Testis (tissue), 3 donors: Measurements from ENCODE around the gene MYOCD. TPM values are rescaled to one million over a fixed set of nuclear protein-coding genes. Genes with fewer than 3 reads are reported as not detected.
"Not testable (repeated sequence)": the region's sequence is repeated elsewhere in the genome, so short reads cannot be mapped to it uniquely, and the experiment has no call there.

Experiments used
- DNase-seq: peaks from one replicate; pipeline ENCODE4 v3.0.0-alpha.2; 2019
- H3K27ac ChIP-seq, 2 donors: fragments of 200-600 bp; sonication (generic); one replicate each; pipeline ENCODE4 v1.5.1; 2019
- H3K27me3 ChIP-seq: fragments of 200-600 bp; sonication (generic); one replicate; pipeline ENCODE4 v1.5.1; 2019
- H3K36me3 ChIP-seq: fragments of 200-600 bp; sonication (generic); one replicate; pipeline ENCODE4 v1.5.1; 2017; ENCODE audit warnings: low read depth; ENCODE audit errors: missing control alignments
- H3K4me1 ChIP-seq: fragments of 200-600 bp; sonication (generic); one replicate; pipeline ENCODE4 v1.5.1; 2019
- H3K4me3 ChIP-seq, 2 donors: fragments of 200-600 bp; sonication (generic); one replicate each; pipeline ENCODE4 v1.5.1; 2017 to 2019
- H3K9me3 ChIP-seq: fragments of 200-600 bp; sonication (generic); one replicate; pipeline ENCODE4 v1.5.1; 2017
- POLR2A ChIP-seq: fragments of 450-650 bp; IDR thresholded peaks from one replicate; pipeline ENCODE4 v1.6.1; 2017; ENCODE audit warnings: antibody characterized with exemption, mild to moderate bottlenecking, moderate library complexity
- WGBS, 2 donors: methylation state at CpG; one replicate each; pipeline ENCODE4 v1.1.5; 2018; 5-methylcytosine and 5-hydroxymethylcytosine counted together
- intact Hi-C: fragments of 100-400 bp; cut with DNase I; formaldehyde crosslinking; loops from one replicate; pipeline ENCODE4 v1.15.1; 2023; ENCODE audit warnings: low total_unique reads
- polyA plus RNA-seq: library from polyadenylated mRNA; stranded (reverse); fragments of 350-450 nt; fragmentation: Illumina TruSeq; extraction: RNeasy Lipid Tissue Mini Kit (QIAGEN cat#74804); gene quantifications from one replicate; pipeline ENCODE4 v1.2.3, GENCODE V29; 2014; ENCODE audit warnings: low read depth, low replicate concordance; ENCODE audit not compliant: insufficient read depth
- total RNA-seq, 2 donors: library from RNA; depleted of rRNA; stranded (reverse); fragments of >200 nt; gene quantifications; one replicate each; pipeline ENCODE4 v1.2.3, GENCODE V29; 2016
- TF ChIP-seq, protein P1 (sequence below), 3 experiments: fragments of 450-650 bp in 2 of 3; fragments of 200-600 bp in 1 of 3; sonication (generic) in 1 of 3; IDR thresholded peaks; one replicate each; pipeline ENCODE4 v1.5.1; 2016 to 2019; ENCODE audit warnings: antibody characterized with exemption in 3 of 3, mild to moderate bottlenecking in 2 of 3, moderate library complexity in 1 of 3

Gene MYOCD
- total and polyA plus RNA-seq, 3 donors from 2014 or later = 7.3 to 13.3 (median 7.6) TPM

DNA sequence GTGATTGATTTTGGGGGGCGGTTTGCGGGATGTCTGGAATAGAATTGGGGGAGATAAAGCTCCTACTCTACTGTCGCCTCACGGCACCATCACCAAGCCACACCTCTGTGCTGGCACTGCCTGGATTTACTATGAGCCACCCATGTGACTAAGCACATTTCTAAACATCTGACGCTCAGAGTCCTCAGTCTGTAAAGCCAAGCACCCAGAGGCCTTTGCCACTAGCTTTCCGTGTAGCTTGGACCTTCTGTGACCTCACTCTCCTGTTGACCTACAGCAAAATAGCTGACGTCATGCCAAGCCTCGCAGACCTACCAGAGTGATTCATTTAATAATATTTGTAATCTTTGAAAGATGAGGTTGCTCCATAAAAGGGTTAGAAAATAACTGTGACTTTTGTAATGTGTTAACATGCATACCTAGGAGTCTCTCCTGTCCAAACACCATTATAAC, 38.5 kb upstream of the MYOCD start:
- Histone ChIP-seq H3K9me3 (no peaks in the 10 kb centered on the region), H3K27ac (peak overlapping the region; percentile 60), H3K27me3 (no peaks in the 10 kb centered on the region), H3K36me3 (no peaks in the 10 kb centered on the region), H3K4me1 (peaks cover 23% of the 10 kb centered on the region), H3K4me3 (no peak overlapping the region)
- TF ChIP-seq POLR2A = no peak
- intact Hi-C loops = no loop called here
- whole genome bisulfite sequencing, 2 donors = 65 to 66% methylated on average over 8 of the region's 8 CpGs
- peak; percentile 33 for DNase-seq

GRCh38 chr17:12627781-12628451, 37.8 kb upstream of the MYOCD start:
- Histone ChIP-seq H3K27ac (peak overlapping the region; percentile 60), H3K36me3 (no peaks in the 10 kb centered on the region), H3K4me3 (no peak overlapping the region), H3K27me3 (no peaks in the 10 kb centered on the region), H3K4me1 (peaks cover 23% of the 10 kb centered on the region), H3K9me3 (no peaks in the 10 kb centered on the region)
- TF ChIP-seq, protein P1, sequence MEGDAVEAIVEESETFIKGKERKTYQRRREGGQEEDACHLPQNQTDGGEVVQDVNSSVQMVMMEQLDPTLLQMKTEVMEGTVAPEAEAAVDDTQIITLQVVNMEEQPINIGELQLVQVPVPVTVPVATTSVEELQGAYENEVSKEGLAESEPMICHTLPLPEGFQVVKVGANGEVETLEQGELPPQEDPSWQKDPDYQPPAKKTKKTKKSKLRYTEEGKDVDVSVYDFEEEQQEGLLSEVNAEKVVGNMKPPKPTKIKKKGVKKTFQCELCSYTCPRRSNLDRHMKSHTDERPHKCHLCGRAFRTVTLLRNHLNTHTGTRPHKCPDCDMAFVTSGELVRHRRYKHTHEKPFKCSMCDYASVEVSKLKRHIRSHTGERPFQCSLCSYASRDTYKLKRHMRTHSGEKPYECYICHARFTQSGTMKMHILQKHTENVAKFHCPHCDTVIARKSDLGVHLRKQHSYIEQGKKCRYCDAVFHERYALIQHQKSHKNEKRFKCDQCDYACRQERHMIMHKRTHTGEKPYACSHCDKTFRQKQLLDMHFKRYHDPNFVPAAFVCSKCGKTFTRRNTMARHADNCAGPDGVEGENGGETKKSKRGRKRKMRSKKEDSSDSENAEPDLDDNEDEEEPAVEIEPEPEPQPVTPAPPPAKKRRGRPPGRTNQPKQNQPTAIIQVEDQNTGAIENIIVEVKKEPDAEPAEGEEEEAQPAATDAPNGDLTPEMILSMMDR (IDR thresholded peaks at IDR 0.05) = no peak
- no peak for TF ChIP-seq POLR2A
- DNase-seq = no peak
- WGBS, 2 donors = 58 to 64% methylated on average over 5 of the region's 5 CpGs
- intact Hi-C loops = no loop called here

GRCh38 chr17:12631076-12631475, 34.6 kb upstream of the MYOCD start:
- Histone ChIP-seq H3K4me3 (no peak overlapping the region), H3K4me1 (peaks cover 3% of the 10 kb centered on the region), H3K27me3 (no peaks in the 10 kb centered on the region), H3K9me3 (no peaks in the 10 kb centered on the region), H3K36me3 (no peaks in the 10 kb centered on the region), H3K27ac (peak overlapping the region; percentile 47 to 71)
- no peak for DNase-seq
- WGBS, 2 donors = 35 to 67% methylated on average over 6 of the region's 6 CpGs
- intact Hi-C loops = no loop called here
- TF ChIP-seq, protein P1 (IDR thresholded peaks at IDR 0.05) = no peak
- TF ChIP-seq POLR2A = no peak

- Histone ChIP-seq H3K27ac (peak overlapping the region in 1 of 2 donors; percentile 71), H3K4me1 (peaks cover 3% of the 10 kb centered on the region), H3K4me3 (no peak overlapping the region), H3K36me3 (no peaks in the 10 kb centered on the region), H3K9me3 (no peaks in the 10 kb centered on the region), H3K27me3 (no peaks in the 10 kb centered on the region)
- TF ChIP-seq, protein P1 (IDR thresholded peaks at IDR 0.05) = no peak
- no peak for TF ChIP-seq POLR2A
- no peak for DNase-seq
- intact Hi-C loops = no loop called here
- WGBS, 2 donors = 67 to 73% methylated on average over 5 of the region's 5 CpGs
Observed at GRCh38 chr17:12632785-12633184, 32.9 kb upstream of the MYOCD start.

DNA sequence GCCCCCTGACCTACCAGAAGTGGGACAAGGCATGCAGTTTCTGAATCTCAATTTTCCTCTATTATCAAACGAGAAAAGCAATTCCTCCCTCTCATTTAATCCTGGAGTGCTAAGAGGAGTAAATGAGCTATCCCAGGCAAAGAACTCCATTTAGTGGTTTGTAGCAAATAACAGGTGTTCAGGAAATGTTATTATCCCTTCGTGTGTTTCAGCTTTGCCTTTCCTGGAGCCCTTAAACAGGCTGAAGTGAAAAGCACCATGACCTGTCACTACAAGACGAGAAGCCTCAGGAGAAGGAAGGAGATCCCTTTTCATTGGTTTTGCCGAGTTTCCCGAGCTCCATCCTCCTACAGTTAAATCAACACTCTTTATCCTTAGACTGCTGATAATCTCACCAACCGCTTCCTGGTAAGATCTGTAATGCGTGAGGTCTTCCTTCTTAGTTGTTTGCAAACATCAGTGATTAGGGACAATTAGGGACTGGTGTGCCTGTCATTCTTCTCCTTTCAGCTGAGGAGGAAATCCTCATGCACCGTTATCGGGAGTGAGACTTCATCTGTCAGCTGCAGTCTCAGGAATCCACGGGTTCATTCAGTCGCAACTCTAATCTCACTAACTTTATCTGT, 30.8 kb upstream of the MYOCD start:
- Histone ChIP-seq H3K36me3 (no peaks in the 10 kb centered on the region), H3K4me1 (peaks cover 3% of the 10 kb centered on the region), H3K4me3 (no peak overlapping the region), H3K9me3 (no peaks in the 10 kb centered on the region), H3K27me3 (no peaks in the 10 kb centered on the region), H3K27ac (no peak overlapping the region)
- 43 to 47% methylated on average over 11 of the region's 11 CpGs for WGBS, 2 donors
- no peak for TF ChIP-seq POLR2A
- TF ChIP-seq, protein P1 (IDR thresholded peaks at IDR 0.05) = no peak
- intact Hi-C loops = no loop called here
- no peak for DNase-seq

DNA sequence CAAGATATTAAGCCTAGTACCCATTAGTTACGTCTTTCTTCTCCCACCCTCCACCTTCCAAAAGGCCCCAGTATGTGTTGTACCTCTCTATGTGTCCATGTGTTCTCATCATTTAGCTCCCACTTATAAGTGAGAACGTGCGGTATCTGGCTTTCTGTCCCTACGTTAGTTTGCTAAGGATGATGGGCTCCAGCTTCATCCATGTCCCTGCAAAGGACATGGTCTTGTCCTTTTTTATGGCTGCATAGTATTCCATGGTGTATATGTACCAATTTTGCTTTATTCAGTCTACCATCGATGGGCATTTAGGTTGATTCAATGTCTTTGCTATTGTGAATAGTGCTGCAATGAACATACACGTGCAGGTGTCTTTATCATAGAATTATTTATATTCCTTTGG, 29.7 kb upstream of the MYOCD start:
- DNase-seq, H3K27ac ChIP-seq, intact Hi-C loops, H3K27me3 ChIP-seq, H3K4me1 ChIP-seq, H3K4me3 ChIP-seq, H3K9me3 ChIP-seq, H3K36me3 ChIP-seq: not testable (repeated sequence)
- 87 to 96% methylated on average over 6 of the region's 6 CpGs for WGBS, 2 donors
